Measurements from ENCODE around the gene CDH23.

Gene CDH23

DNA sequence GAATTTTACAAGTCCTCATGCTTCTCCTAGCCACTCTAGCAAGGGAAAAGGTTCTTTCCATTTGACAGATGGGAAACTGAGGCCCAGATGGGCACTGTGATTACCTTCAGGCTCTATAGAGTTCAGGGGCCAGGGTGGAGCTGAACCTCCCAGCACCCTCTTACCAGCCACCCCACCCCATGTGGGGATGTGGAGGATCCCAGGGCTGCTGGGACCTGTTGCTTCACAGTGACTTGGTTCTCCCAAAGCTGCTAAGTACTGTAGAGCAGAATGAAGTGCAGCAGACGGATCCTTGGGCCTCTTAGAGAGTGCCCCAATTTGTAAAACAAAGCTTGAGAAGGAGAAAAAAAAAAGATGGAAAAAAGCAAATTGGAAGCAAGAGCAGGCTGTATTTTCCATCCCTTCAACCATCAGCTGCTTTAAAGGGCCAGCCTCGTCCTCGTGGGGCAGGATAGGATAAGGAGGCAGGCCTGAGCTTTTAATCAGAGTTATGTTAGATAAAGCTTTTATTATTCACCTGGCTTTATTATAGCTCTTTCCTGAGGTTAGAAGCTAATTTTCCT is 147.0 kb downstream of the CDH23 start:
- no peak for DNase-seq

DNA sequence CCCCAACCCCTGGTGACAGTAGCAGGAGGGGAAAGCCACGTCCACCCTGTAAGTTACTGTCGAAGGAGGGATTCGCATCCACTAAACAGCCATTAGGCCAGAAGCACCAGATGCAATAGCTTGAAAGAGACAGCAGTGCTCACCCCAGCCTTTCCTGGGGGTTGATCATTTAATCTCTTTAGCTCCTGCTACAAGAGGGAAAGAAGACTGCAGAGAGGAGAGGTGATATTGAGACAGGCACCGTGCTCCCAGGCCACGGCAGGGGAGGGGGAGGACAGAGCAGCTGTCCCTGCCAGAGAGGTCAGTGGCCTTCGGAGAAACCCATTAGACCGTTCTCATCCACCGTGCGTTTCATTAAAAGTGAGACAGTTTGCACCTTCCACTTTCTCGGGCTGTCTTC is 148.3 kb downstream of the CDH23 start:
- no peak for DNase-seq

DNA sequence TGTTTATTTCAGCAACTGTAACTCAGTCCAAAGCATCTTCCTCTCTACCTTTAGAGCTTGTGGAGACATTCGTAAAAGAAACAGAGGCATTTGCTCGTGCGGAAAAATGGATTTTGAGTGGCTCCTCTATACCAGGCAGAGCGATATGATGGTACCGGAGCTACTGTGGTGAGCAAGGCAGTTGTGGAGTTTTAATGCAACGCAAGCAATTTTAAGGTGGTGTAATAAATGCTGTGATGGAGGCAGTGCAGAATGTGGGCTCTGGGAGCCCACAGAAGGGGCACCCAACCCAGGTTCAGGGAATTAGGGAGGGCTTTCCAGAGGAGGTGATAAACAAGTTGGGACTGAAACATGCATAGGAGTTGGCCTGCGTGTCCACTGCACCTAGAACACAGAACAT is 149.5 kb downstream of the CDH23 start:
- DNase-seq, result no peak

DNA sequence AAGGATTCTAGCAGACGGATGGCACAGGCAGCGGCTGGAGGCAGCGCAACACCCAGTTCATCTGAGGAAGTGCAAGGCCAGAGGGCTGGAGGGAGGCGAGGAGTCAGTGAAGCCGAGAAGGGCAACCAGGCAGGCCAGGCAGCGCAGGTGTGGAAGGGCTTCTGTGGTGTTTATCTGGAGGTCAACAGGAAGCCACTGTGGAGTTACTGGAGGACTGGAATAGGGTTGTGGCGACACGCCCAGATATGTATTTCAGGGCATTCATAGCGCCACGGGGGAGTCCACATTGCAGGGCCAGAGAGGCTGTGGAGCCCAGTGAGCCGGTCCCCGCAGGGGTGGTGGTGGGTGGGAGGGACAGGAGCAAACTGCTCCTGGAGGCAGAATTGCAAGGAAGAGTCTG is 150.6 kb downstream of the CDH23 start:
- DNase-seq, result no peak

DNA sequence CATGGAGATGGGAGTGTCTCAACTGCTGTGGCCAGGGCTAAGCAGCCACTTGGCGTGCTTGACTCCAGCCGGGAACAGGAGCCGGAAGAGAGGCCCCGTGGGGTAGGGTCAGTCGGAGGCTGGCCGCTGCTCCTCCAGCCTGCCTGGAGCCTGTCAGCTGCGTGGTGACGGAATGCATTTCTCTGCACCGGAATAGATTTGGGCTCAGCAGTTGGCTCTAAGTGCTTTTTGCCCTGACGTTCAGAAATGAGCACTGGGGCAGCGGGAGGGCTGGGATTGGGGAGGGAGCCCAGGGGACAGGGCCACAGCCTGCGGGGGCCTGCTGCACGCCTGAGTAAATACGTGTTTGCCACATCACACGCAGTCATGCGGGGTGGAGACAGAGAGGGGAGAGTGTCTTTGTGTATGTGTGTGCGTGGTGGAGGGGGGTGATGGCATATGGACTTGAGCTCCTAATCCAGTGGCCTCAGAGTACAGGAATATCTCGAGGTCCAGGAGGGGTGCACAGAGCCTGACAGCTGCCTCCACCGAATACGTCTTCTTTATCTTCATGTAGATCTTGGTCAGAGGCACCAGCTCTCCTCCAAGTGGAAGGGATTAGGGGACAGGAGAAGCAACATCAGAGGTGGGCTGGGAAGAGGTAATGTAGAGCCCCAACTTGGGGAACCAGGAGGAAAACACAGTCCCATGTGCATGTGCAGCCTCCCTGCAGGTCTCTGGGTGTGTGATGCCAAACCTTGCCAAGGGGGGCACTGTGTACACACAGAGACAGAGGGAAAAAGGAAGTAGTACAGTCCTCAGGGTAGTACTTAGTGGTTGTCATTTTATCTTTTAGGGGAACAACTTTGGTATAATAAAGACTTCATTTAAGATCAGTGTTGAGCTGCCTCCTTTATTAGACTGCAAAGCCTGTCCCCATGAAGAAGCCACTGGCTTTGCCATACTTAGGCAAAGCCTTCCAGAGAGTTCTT is 151.4 kb downstream of the CDH23 start:
- no peak for DNase-seq

DNA sequence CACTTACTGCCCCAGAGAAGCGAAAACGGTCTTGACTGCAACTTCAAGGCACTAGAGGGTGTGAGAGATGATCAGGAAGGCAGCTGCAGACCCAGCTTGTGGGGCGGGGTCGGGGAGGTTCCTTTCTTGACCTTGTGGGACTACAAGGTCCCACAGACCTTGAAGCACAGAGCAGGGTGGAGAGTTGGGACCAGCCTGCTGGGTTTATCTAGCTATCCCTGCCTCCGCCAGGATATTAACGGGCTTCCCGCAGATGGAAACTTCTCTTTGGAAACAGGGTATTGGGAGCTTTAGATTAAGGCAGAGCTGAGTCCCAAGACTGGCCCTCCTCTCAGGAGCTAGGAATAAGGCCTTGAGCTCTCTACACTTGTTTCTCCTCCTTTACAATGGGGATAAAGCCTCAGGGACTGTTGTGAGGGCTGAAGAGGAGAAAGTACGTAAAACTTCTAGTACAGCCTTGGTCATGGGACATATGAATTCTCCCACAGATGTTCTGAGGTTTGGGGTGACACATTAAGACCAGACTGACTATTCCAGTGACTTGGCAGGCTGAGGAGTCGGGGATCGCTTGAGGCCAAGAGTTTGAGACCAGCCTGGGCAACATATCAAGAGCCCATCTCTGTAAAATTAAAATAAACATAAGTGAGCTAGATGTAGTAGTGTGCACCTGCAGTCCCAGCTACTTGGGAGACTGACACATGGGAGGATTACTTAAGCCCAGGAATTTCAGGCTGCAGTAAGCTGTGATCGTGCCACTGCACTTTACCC is 153.2 kb downstream of the CDH23 start:
- no peak for DNase-seq

DNA sequence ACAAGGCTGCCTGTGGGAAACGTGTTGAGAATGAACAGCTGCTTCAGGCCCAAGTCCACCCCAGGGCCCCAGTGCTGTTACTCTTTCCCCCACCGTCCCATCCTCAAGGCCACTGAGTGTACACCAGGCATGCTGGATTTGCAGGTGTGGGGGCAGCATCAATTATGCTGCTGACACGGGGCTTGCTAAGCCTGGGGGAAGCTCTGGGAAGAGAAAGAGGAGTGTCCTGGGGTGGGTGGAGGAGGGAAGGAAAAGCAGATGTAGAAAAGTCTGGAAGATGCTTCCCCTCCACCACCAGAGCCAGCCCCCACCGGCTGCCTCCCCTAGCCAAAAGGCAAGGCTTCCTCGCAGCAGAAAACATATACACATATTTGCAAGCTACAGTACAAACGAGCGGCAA is 153.9 kb downstream of the CDH23 start:
- DNase-seq, result no peak

DNA sequence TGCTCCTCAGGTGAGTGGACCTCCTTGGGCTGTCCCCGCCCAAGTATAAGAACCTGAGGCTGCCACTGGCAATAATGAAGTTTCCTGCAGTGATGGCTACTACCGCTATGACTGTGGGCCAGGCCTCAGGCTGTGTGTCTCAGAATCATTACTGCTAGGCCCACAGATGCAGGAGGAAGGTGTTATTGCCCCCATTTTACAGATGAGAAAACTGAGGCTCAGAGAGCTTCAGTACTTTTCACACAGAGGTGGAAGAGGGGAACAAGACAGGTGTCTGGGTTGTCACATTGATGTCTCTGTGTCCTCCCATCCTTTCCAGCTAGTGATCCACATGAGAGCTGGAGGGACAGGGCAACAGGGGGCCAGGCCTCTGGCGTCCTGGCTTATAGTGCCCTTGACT is 155.2 kb downstream of the CDH23 start:
- no peak for DNase-seq

DNA sequence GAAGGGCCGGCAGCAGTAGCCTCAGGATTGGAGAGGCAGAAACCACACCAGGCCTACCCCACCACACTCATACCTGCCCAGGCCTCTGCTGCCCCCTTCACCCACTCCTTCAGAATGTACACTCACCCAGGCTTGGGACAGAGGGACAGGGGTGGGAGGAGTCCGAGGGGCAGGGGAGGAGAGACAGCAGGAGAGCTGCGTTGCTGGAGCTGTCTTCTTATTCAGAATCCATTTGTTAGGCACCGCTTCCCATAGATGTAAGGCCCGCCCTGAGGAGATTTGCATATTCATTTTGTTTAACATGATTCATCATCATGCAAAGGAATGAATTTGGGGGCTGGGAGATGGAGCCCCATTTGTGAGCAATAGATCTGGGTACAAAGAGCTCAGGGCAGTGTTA is 156.7 kb downstream of the CDH23 start:
- no peak for DNase-seq

DNA sequence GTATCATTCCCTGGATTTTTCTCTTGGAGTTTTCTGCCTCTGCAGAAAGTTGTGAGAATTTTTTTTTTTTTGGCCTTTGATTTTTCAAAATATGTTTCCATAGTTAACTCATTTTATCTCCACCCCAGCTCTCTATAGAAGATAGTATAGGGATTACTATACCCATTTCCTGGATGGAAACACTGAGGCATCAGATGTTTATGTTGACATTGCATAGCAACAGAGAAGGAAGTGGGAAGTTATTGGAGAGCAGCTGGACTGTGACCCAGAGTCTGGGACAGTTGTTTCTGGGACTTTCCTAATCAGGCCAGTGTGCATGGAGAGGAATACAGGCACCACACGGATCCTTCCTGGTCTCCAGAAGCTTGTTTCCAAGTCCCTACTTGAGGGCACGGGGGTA is 158.0 kb downstream of the CDH23 start:
- DNase-seq, result peak; percentile 23

DNA sequence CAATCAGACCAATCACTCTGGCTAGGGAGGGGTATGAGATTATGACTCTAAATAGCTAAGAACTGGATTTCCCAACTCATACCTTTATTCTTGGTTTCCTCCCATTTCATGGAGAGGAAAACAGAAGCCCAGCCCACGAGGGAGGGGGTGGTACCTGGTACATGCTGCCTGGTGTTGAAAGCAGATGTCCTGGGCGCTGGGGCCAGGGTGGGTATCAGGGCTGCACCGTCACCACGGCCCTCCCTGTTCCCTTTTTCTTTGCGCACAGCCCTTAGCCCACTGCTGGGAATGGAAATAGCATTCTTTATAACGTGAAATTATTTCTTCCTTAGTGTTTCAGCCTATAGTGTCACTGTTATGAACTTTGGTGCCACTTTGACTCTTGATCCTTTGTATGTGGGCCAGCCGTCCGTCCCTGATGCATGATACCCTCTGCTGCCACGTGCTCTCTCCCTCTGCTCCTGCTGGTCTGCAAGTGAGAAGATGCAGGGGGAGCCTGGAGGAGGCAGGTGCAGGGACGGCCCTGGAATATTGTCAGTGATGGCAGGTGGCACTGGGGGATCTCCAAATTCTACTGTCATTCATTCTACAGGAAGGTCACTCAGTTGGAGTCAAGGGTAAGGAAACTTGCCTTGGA is 158.5 kb downstream of the CDH23 start:
- no peak for DNase-seq

DNA sequence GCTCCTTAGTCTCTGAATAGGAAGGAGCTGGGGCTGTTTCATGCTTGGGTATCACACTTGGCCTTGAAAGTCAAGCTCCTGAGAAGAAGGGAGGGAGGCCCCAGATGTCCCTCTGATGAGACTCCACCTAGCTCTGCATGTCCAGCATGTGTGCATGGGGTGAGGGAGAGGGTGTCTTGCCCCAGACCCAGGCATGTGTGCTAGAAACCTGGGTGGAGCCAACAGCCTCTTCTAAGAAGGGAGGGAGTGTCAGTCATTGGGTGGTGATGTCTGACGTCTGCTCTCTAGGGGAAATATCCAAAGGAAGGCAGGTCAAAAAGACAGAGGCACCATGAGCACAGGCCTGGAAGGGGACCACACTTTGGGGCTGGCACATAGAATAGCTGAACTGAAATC is 159.0 kb downstream of the CDH23 start:
- DNase-seq, result no peak

DNA sequence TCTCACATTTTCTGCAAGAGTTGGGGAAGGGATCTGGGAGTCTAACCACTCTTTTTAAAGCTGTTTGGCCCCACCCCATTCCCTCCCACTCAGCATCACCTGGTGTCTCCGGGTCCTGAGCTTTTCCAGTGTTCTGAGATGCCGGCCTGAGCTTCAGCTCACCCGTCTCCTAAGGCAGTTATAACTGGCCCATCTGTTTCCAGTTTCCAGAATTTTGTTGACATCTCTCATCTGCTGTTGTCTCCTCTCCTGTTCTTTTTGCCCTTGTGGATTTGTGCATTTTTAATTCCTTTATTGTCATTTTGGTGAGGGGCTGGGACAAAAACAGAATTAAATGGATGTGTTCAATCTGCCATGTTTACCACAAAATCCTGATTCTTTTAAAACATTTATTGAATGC is 162.3 kb downstream of the CDH23 start:
- DNase-seq, result no peak

DNA sequence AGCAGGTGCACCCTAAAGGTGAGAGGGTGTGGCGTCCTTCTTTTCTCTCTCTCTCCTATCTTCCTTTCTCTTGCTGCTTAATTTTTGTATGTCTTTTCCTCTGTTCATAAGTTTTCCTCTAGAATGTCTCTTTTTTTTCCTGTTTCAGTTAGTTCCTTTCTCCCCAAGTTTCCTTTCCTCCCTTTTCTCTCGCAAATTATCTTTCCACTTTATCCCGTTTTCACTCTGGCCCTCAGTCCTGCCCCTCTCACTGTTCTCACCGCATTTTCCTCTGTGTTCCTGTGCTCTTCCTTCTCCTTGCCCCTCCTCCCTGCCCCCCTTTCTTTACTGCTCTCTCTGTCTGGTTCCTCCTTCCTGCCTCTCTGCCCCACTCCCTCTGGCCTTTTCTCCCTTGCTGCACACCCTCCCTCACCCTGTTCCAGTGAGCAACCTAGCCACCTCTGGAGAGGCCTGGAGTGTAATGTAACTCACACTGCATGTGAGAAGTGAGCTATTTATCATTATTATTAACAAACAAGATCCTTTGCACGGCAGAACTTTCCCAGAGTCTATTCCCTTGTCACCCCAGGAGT is 164.4 kb downstream of the CDH23 start:
- no peak for DNase-seq

DNA sequence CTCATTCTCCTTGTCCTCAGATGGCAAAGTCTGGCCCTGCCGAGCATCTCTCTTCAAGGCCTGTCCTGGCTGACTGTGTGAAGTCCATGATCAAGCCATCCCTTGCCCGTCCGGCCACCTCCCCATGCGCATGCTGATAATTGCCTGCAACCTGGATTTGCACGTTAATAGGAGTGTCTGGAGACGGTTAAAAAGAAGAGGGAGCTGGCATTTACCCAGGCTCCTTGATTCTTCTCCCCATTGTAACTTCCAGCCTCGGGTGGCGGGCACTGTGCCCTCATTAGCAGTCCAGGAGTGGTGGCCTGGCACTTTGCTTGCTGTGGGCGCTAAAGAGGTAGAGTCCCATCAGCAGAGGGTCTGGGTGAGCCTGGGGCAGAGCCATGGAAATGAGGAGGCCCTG is 165.5 kb downstream of the CDH23 start:
- DNase-seq, result no peak

DNA sequence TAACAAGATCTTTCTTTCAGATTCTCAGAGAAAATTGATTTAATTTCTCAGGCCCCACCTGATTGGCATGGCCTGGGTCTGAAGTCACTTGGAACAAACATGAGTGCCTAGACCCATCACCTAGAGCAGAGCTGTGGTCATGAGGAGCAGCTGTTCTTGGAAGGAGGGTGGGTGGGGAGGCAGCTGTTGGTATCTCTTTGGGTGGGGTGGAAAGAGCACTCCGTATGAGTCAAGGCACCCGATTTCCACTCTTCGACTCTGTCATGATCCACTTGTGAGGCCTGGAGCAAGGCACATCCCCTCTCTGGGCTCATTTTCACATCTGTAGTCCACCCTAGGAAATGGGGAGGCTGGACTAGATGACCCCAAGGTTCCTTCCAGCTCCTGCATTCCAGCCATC is 166.2 kb downstream of the CDH23 start:
- DNase-seq, result no peak

DNA sequence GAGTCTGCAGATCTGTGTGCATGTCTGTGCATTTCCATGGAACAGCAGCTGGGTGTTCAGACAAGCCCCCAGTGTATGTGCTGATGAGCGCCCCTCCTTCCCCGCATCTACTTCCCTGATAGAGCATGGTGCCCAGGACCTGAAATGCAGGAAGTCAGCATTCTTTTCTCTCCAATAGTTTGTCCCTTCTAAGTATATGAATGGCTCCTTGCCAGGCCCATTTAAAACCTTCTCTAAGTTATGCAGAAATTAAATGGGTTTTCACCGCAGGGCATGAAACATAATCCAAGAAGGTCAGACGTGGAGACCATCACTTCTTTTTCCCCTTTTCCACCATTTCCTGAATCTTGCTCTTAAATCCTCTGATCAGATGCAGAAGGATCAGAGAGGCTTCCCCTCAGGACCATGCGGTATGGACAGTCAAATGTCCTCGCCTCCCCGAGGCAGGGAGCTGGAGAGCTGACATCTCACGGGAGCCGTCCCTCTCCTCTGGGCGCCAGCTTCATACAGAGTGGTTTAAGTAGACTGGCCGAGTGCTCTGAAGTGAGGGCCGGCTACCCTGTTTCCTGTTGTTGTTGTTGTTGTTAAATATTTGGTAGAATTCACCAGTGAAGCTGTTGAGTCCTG is 167.6 kb downstream of the CDH23 start:
- DNase-seq, result no peak

DNA sequence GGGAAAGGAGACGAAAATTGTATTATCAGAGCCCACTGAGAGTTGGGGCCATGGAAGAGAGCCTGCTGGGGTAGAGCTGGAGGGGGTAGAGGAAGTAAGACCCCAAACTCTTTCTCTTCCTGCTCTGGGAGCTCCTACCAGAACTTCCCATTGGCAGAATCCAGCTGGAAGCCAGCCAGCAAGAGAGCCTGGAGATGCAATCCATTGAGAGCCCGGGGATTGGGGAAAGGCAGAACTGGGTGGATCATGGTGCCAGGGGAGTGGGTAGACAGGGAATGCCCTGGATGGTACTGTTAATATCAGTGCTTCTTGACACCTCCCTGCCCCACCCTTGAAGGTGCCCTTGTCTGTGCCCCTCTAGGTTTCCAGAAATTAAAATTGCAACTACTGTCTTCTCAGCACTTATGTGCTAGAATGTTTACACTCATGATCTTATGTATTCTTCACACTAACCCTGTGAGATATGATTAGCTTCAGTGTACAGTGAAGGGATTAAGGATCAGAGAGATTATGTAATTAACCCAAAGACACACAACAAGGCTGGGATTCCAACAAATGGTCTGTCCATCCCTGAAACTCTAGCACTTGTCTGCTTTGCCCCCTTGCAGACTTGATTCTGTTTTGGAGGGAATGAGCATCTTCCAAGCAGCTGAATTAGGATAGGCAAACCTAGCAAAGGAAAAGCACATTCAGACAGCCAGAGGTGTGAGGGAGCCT is 168.7 kb downstream of the CDH23 start:
- DNase-seq, result no peak

DNA sequence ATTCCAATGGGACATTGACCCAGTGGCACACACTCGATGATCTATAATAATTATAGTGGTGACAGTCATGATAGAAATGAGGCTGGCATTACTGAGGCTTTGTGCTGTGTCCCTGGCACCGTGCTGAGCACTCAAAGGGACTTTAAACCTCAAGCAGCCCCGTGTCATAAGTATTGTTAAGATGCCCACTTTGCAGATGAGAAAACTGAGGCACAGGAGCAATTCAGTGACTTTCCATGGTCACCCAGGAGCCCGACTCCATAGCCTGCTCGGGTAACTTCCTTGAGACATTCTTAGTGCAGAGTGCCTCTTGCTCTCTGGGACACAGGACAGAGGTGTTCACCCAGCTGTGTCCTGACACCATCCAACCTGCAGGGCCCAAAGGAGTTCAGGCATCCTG is 170.3 kb downstream of the CDH23 start:
- no peak for DNase-seq

DNA sequence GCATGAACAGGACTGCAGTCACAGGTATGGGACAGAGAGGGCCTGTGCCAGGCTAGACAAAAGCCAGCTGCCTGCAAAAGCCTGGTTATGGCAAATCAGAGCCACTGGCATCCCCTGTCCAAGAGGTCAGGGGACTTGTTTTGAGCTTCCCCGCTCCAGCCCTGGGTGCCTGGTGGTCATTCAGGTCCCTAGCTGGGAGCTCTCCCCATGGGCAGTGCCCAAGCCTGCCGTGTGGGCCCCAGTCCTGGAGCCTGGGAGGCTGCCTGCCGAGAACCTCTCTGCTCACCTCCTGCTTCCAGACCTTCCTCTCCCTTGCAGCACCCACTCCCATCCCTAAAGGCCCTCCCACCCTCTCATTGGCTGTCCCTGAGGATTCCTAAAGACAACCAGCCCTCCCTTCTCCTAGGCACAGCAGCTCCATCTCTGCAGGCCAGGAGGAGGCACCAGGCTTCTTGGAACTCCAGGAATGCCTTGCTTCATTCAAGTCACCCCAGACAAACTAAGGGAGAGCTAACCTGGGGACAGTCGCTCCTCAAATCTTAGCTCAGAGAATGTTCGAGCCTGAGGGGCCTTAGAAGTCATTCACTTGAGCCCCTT is 172.3 kb downstream of the CDH23 start:
- no peak for DNase-seq
